ENCODE data around the gene MEDAG.

MEDAG gene

GRCh38 chr13:30895773-30896172 is 10.3 kb upstream of the MEDAG start:
- peak; percentile 92 for DNase-seq (ENCODE audit: low spot score)
- H3K4me3 ChIP-seq = no peak overlapping the region
- no peak for TF ChIP-seq CTCF (IDR thresholded peaks at IDR 0.05)
- peak overlapping the region; percentile 83 to 90 for H3K27ac ChIP-seq

- TF ChIP-seq CTCF (IDR thresholded peaks at IDR 0.05) = no peak
- H3K4me3 ChIP-seq = peak overlapping the region; percentile 6
- peak overlapping the region; percentile 83 to 90 for H3K27ac ChIP-seq
- no peak for DNase-seq (ENCODE audit: low spot score)
Observed at GRCh38 chr13:30898070-30898469, 8.0 kb upstream of the MEDAG start.

GRCh38 chr13:30898678-30899241 is 7.3 kb upstream of the MEDAG start:
- H3K27ac ChIP-seq = peak overlapping the region; percentile 83 to 90
- H3K4me3 ChIP-seq = peak overlapping the region; percentile 6
- DNase-seq (ENCODE audit: low spot score) = peak; percentile 93
- no peak for TF ChIP-seq CTCF (IDR thresholded peaks at IDR 0.05)

GRCh38 chr13:30900436-30900835 is 5.6 kb upstream of the MEDAG start:
- no peak overlapping the region for H3K4me3 ChIP-seq
- DNase-seq (ENCODE audit: low spot score) = no peak
- peak overlapping the region; percentile 81 to 90 for H3K27ac ChIP-seq
- no peak for TF ChIP-seq CTCF (IDR thresholded peaks at IDR 0.05)

- H3K27ac ChIP-seq = peak overlapping the region; percentile 81 to 90
- H3K4me3 ChIP-seq = no peak overlapping the region
- no peak for DNase-seq (ENCODE audit: low spot score)
- no peak for TF ChIP-seq CTCF (IDR thresholded peaks at IDR 0.05)
Observed at GRCh38 chr13:30900952-30901749, 4.9 kb upstream of the MEDAG start.

GRCh38 chr13:30904043-30904442 is 2.0 kb upstream of the MEDAG start:
- Histone ChIP-seq H3K4me3 (no peak overlapping the region), H3K27ac (no peak overlapping the region)
- no peak for DNase-seq (ENCODE audit: low spot score)
- TF ChIP-seq CTCF (IDR thresholded peaks at IDR 0.05) = no peak
